Hematopoietic multipotent progenitor cell treated with erythropoietin and hydrocortisone succinate and interleukin-3 and kit ligand, for 17 days (in vitro differentiated cells): ENCODE results near the gene NPDC1.
A peak's percentile ranks its signal among the peaks of the same experiment; 100 is the strongest.

Experiments used
- DNase-seq: peaks from one replicate; pipeline ENCODE4 v3.0.0-alpha.2; 2015; ENCODE audit warnings: low spot score

NPDC1 gene

GRCh38 chr9:137025517-137025966 lies 20.4 kb downstream of the NPDC1 start:
- no peak for DNase-seq

- no peak for DNase-seq
Observed at GRCh38 chr9:137023583-137023991, 22.4 kb downstream of the NPDC1 start.

- DNase-seq: no peak
Observed at GRCh38 chr9:137023157-137023556, 22.8 kb downstream of the NPDC1 start.

- DNase-seq: no peak
Observed at GRCh38 chr9:137022662-137023008, 23.3 kb downstream of the NPDC1 start.

- DNase-seq: peak; percentile 85
Observed at GRCh38 chr9:137021979-137022661, 23.9 kb downstream of the NPDC1 start.

- DNase-seq: no peak
Observed at GRCh38 chr9:137021568-137021978, 24.4 kb downstream of the NPDC1 start.

- no peak for DNase-seq
Observed at GRCh38 chr9:137020771-137021567, 25.0 kb downstream of the NPDC1 start.

GRCh38 chr9:137019891-137020683 lies 25.9 kb downstream of the NPDC1 start:
- no peak for DNase-seq

- no peak for DNase-seq
Observed at GRCh38 chr9:137018761-137019559, 27.0 kb downstream of the NPDC1 start.

GRCh38 chr9:137017791-137018497 lies 28.0 kb downstream of the NPDC1 start:
- DNase-seq: no peak

GRCh38 chr9:137017071-137017470 lies 28.9 kb downstream of the NPDC1 start:
- no peak for DNase-seq

- no peak for DNase-seq
Observed at GRCh38 chr9:137016436-137016835, 29.5 kb downstream of the NPDC1 start.

- DNase-seq: no peak
Observed at GRCh38 chr9:137015976-137016375, 30.0 kb downstream of the NPDC1 start.

- no peak for DNase-seq
Observed at GRCh38 chr9:137015540-137015930, 30.4 kb downstream of the NPDC1 start.

- DNase-seq: no peak
Observed at GRCh38 chr9:137014776-137015539, 31.0 kb downstream of the NPDC1 start.

- no peak for DNase-seq
Observed at GRCh38 chr9:137014166-137014565, 31.8 kb downstream of the NPDC1 start.

GRCh38 chr9:137013571-137013940 lies 32.4 kb downstream of the NPDC1 start:
- no peak for DNase-seq

- DNase-seq: no peak
Observed at GRCh38 chr9:137012694-137013570, 33.0 kb downstream of the NPDC1 start.

- no peak for DNase-seq
Observed at GRCh38 chr9:137011907-137012675, 33.9 kb downstream of the NPDC1 start.
